ENCODE results near the gene TRAPPC6A.

Gene TRAPPC6A, protein sequence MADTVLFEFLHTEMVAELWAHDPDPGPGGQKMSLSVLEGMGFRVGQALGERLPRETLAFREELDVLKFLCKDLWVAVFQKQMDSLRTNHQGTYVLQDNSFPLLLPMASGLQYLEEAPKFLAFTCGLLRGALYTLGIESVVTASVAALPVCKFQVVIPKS

DNA sequence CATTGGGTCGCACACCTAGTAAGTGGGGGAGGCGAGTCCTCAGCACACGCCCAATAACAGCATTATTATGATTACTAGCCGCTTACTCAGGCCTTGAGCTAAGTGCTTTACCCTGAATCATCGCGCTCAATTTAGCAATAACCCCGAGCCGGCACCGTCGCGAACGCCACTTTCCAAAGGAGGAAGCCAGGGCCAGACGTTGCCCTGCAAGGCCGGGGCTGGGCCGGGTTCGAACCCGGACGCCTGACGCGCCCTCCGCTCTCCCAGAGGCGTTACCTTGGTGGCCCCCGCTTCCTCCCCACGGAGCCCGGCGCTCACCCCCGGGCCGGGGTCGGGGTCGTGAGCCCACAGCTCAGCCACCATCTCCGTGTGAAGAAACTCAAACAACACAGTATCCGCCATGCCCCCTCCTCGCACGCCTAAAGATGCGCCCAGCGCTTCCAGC lies at the start of gene TRAPPC6A:
Gene TRAPPC6A (minus strand): TSS at position 421 of the 445 bp plus-strand sequence. CDS start 19 bp downstream, at position 402.
- DNase-seq: peak; percentile 81

DNA sequence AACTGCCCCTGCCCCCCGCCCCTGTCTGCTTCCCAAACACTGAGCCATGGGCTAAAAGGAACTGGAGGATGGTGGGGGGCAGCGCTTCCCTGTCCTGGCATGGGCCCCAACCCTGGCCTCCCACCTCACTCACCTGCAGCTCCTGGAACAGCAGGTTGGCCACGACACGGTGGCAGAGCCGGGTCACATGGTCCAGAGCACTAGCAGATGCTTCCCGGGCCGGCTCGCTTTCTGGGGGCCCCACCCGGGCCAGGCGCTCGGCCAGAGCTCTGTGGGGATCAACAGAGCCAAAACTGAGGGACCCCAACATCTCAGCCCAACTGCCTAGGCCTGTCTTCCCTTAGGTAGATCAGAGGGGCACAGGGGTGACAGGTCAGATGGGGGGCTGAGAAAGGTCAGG lies 46.6 kb upstream of the TRAPPC6A start:
- DNase-seq: no peak

DNA sequence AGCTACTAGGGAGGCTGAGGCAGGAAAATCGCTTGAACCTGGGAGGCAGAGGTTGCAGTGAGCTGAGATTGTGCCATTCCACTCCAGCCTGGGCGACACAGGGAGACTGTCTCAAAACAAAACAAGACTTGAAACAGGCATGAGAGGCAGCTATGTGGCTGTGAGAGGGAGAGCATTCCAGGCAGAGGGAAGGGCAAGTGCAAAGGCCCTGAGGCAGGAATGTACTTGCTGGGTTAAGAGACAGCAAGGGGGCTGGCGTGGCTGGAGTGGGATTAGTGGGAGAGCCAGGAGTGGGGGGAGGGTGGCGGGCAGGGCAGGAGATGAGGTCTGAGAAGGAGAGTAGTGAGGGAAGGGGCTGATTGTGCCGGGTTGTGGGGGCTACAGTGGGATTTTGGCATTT lies 45.8 kb upstream of the TRAPPC6A start:
- DNase-seq: no peak

DNA sequence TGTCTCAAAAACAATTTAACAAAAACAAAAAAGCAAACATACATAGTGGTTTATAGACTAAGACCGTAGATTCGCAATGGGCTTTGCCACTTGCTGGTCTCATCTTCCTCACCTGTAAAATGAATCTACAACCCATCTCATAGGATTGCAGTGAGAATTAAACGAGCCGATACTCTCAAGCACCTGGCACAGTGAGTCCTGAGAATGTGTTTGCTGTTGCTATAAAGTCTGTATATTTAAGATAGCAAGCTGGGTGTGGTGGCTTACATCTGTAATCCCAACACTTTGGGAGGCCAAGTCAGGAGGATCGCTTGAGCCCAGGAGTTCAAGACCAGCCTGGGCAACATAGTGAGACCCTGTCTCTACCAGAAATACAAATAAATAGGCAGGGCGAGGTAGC lies 44.7 kb upstream of the TRAPPC6A start:
- no peak for DNase-seq

DNA sequence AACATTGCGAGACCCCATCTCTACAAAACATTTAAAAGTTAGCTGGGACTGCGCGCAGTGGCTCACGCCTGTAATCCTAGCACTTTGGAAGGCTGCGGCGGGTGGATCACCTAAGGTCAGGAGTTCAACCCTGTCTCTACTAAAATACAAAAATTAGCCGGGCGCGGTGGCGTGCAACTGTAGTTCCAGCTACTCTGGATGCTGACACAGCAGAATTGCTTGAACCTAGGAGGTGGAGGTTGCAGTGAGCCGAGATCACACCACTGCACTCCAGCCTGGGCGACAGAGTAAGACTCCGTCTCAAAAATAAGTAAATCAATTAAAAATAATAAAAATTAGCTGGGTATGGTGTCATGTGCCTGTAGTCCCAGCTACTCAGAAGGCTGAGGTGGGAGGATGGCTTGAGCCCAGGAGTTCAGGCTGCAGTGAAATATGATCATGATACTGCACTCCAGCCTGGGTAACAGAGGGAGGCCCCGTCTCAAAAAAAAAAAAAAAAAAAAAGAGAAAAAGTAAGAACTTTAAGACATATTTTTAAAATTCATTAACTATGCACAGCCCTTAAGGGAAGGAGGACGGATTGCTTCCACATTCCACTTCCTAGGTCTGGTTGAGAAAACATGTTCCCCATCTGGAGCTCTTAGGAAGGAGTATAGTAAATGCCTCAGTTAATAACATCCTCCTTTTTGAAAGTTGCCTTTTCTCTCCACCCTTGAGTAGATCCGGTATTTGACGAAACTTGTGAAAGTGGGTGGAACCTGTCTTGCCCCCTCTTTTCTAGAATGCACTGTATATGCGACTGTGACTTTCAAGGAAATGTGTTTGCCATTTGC lies 41.1 kb upstream of the TRAPPC6A start:
- DNase-seq: no peak

DNA sequence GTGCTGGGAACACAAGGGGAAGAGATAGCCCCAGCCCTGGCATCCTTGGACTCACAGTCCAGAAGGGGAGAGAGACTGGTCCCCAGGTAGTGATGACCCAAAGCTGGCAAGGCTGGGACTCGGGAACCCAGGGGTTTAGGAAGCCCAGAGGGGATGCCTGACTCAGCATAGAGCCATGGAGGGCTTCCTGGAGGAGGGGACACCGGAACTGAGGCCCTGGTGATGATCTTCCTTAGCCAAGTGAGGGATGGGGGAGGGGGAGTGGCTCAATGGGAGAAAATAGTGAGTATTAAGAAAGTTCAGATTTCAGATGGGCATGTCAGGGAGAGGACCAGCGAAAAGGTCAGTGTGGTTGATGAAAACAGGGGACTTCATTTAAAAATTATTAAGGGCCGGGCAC lies 40.4 kb upstream of the TRAPPC6A start:
- DNase-seq: no peak

DNA sequence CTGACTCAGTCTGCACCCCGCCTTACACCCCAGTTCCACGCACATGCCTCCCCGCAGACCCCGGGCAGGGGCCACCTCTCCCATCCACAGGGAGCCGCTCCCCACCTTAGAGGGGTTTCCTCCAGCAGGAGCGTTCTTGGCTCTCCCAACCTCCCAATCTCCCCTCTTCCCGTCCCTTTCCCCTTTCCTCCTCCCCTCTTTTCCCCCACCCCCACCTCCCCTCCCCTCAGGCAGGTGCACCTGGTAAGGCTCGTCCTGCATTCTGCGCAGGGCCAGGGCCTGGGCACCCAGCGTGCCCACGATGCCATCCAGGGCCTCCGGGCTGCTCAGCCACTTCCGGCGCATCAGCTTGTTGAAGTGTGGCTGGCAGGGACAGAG lies 39.9 kb upstream of the TRAPPC6A start:
- DNase-seq: no peak

DNA sequence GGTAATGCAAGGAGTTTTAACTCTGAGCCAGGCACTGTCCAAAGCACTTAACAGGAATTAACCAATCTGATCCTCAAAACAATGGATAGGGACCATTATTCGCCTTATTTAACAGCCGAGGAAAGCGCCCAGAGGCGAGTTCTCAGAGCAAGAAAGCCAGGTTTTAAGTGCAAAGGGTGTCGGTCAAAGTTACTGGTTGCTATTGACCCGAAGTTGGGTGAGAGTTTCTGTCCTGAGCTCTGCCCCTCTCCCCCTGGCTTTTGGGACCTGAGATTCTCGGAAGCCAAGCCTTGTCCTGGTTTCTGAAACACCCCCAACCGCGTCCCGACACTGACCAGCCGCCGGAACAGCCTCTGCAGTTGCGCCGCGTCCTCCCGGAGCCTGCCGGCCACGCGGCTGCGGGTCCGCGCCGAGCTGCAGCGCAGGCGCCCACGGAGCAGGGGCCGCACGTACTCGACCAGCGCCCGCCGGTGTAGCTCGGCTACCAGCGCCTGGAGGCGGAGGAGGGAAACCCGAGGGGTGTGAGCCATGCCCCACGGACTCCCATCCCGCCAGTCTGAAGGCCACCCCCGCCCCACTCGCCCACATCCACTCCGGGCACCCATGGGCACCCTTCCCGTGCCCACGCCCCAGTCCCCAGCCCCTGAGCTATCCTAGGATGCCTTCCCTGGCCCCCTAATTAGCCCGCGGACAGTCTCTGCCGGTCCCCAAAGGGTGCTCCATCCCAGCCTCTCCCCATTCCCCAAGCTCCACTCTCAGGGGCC lies 39.3 kb upstream of the TRAPPC6A start:
- DNase-seq: no peak

DNA sequence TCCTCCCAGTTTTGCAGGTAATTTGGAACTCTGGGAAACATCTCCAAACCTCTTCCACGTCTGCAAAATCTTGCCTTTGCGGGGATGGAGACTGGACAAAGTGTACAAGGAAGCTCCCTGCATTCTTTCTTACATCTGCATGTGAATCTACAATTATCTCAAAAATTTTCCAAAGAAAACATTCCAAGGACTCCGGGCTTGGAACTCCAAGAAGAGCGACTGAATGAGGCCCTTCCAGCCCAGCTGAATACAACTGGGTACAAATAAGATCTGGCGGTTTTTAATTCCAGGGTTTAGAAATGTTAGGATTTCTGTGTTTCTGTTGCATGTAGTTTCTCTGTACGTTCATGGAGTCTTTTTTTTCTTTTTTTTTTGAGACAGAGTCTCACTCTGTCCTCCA lies 38.6 kb upstream of the TRAPPC6A start:
- DNase-seq: no peak

DNA sequence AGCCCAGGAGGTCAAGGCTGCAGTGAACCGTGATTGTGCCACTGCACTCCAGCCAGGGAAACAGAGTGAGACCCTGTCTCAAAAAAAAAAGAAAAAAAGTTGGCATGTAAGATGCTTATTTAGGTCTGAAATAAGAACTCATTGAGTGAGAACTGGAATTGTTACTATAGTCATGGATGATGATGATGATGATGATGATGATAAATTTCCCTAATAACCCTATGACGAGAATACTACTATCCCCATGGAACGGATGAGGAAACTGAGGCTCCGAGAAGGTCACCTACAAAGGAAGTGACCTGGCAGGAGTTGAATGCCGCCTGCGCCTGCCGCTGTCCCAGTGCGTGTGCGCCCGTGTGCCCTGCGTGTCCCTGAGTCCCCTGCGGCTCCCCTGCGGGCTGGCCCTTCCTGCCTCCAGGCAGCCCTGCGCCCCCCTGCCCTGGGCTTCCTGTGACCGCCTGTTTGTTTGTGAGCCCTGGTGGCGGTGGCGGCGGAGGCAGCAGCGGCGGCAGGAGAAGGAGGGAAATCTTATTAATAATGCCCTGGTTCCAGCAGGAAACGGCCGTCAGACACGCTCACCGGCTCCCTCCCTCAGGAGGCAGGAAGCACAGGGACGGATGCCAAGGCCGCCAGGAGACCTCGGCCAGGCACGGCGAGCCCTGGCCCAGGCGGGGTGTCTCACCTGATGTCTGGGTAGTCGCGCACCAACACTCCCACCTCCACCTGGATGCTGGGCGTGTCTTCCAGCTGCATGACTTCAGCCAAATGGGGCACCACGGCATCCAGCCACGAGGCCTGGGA lies 37.6 kb upstream of the TRAPPC6A start:
- DNase-seq: peak; percentile 66

DNA sequence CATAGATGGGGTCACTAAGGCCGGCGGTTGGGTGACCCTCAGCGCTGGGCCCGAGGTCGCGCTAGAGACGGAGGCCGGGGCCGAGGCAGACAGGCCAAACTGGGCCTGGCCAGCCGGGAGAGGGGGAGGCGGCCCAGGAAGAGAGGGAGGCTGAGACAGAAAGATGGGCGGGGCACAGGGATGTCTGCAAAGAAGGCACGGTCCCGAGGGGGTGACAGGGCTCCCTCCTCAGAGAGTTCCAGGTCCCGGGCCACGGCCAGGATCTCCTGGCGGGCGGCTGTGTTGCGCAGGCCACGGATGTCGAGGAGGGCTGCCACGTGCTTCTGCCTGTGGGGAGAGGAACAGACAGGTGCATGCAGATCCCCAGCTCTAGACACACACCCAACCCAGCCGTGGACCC lies 35.0 kb upstream of the TRAPPC6A start:
- no peak for DNase-seq

DNA sequence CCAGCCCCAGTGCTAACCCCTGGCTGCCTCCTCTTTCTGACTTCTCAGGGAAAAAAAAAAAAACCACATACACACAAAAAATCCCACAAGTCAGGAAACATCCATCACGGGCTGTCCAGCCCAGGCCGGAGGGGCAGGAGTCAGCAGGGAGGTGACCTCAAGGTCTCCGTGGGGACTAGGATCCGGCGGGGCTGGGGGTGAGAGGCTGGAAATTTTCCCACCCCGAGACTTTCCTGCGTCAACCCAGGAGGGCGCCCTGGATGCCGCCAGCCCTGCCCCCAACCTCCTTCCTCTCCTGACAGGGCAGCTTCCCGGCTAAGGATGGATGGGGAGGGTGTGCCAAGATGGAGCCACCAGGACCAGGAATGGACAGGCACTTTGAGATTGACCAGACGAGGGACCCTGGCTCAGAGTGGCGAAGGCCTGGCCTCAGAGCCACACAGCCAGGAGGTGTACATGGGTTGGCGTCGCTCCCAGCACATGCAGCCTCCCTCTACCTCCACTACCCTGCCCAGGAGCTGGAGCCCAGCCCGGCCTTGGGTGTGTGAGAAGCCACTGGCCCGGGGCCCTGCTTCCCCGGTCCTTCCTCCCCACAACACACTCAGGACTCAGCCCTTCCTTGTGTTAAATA lies 33.8 kb upstream of the TRAPPC6A start:
- no peak for DNase-seq

DNA sequence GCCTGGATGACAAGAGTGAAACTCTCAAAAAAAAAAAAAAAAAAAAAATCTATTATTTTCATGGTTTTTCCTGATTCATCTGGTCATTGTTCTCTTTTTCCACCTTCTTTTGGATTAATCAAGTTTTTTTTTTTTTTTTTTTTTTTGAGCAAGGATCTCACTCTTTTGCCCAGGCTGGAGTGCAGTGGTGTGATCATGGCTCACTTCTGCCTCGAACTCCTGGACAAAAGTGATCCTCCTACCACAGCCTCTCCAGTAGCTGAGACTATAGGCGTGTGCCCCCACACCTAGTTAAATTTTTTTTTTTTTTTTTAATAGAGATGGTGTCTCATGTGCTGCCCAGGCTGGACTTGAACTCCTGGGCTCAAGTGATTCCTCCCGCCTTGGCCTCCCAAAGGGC lies 28.3 kb upstream of the TRAPPC6A start:
- DNase-seq: no peak

DNA sequence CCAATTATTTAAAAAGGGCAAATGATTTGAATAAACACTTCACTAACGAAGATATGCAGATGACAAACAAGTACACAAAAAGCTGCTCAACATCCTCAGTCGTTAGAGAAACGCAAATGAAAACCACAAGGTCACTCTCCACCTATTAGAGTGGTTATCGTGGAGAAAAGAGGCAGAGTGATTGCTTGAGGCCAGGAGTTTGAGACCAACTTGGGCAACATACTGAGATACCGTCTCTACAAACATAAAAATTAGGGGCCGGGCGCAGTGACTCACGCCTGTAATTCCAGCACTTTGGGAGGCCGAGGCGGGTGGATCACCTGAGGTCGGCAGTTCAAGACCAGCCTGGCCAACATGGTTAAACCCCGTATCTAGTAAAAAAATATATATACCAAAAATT lies 27.8 kb upstream of the TRAPPC6A start:
- DNase-seq: no peak

DNA sequence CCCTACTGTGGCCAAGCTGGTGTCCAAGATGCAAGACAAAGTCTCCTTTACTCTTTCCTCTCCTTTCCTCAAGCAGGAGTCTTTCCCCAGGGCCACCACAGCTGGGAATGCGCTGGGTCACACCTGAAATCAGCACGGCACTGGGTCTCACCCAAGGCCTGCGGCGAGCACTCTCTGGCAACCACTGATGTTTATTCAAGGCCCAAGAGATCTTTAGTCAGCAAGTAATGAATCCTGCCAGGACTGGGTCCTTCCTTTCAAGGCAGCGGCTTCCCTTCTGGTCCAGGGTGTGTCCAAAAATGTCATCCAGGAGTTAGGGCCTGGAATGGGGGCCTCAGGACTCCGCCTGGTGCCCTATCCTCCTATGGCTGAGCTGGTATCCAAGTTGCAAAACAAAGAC lies 24.6 kb upstream of the TRAPPC6A start:
- DNase-seq: no peak

DNA sequence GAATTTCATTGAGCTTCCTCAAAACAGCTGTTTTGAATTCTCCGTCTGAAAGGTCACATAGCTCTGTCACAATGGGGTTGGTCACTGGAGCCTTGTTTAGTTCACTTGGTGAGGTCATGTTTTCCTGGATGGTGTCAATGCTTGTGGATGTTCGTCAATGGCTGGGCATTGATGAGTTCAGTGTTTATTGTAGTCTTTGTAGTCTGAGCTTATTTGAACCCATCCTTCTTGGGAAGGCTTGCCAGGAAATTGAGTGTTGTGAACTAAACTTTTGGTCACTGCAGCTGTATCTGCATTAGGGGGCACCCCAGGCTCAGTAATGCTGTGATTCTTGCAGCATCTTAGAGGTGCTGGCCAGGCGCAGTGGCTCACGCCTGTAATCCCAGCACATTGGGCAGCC lies 22.5 kb upstream of the TRAPPC6A start:
- DNase-seq: peak; percentile 26

DNA sequence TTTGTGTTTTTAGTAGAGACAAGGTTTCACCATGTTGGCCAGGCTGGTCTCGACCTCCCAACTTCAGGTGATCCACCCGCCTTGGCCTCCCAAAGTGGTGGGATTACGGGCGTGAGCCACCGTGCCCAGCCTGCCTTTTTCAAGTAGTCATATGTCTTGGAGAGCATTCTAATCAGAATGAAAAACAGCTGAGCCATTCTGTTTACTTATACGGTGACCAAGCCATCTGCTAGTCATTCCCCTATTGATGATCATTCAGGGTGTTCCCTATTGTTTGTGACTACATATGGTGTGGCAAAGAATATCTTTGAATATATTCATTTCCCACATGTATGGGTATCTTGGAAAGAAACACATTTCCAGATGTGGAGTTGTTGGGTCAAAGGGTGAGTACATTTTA lies 17.7 kb upstream of the TRAPPC6A start:
- peak; percentile 15 for DNase-seq

DNA sequence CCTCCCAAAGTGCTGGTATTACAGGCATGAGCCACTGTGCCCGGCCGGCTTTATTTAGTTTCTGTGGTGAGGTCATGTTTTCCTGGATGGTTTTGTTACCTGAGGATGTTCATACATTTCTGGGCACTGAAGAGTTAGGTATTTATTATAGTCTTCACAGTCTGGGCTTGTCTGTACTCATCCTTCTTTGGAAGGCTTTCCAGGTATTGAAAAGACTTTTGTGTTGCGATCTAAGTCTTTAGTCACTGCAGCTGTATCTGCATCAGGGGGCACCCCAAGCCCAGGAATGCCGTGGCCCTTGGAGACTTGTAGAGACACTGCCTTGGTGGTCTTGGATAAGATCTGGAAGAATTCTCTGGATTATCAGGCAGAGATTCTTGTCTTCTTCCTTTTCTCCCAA lies 13.3 kb upstream of the TRAPPC6A start:
- no peak for DNase-seq

DNA sequence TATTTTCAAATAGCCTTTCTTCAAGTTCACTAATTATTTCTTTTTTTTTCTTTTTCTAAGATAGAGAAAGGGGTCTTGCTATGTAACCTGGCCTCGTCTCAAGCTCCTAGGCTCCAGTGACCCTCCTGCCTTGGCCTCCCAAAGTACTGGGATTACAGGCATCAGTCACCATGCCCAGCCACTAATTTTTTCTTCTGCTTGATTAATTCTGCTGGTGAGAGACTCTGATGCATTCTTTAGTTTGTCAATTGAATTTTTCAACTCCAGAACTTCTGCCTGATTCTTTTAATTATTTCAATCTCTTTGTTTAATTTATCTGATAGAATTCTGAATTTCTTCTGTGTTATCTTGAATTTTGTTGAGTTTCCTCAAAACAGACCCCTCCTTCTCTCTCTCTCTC lies 11.9 kb upstream of the TRAPPC6A start:
- DNase-seq: no peak

DNA sequence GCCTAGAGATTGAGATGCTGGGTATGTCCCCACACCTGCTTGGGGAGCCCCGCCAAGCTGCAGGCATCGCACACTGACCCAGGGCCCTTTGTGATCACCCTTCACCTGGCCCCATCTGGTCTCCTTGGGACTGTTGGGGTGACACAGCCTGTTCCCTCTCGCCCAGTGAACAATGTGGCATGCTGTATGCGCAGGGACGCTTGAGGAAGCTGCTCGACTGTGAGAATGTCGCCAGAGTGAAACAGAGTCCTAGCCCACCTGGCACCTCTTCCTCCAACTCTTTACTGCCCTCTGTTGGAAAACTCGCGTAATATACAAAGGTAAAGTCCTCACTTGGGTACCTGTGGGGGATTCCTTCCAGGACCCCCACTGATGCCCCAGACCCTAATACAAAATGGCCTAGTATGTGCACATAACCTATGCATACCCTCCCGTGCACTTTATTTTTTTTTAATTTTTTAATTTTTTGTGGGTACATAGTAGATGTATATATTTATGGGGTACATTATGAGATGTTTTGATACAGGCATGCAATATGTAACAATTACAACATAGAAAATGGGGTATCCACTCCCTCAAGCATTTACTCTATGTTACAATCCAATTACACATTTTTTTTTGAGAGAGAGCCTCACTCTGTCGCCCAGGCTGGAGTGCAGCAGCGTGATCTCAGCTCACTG lies 9.5 kb upstream of the TRAPPC6A start:
- DNase-seq: peak; percentile 60

DNA sequence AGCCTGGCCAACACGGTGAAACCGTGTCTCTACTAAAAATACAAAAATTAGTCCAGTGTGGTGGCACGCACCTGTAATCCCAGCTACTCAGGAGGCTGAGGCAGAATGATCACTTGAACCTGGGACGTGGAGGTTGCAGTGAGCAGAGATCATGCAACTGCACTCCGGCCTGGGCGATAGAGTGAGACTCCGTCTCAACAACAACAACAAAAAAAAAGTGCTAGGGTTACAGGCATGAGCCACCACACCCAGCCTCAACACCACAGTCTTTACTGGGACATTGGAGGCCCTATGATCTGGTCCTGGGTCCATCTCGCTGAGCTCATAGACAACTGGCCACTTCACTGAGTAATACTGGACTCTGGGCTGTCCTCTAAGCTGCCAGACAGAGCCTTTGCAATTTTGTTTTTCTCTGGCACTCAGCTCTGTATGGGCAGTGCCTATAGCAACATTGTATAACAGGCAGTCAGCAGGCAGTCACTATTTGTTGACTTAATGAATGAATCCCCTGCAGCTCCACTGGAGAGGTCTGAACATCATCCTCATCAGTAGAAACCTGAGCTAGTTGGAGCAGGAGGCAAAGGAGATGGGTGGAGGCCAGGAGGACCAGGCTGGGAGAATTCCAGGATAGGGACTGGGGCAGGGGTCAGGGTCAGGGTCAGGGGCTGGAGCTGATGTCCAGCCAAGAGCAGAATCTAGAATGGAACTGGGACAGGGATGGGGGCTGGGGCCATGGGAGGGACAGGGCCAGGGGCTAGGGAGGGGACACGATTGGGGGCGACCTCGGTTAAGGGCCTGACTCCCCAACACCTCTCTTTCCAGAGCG lies 8.7 kb upstream of the TRAPPC6A start:
- peak; percentile 42 for DNase-seq
